Hindlimb muscle (tissue), 1 donor: ENCODE results near the gene IER5. TPM values are rescaled to one million over a fixed set of nuclear protein-coding genes. Genes with fewer than 3 reads are reported as not detected.
"Not testable (repeated sequence)": the region's sequence is repeated elsewhere in the genome, so short reads cannot be mapped to it uniquely, and the experiment has no call there.

ENCODE experiments used
- DNase-seq: peaks from one replicate; pipeline ENCODE4 v3.0.0-alpha.2; 2013
- polyA plus RNA-seq: library from polyadenylated mRNA; unstranded; fragments of 120-200 nt; gene quantifications from one replicate; pipeline ENCODE4 v1.2.1, GENCODE V29; 2013; ENCODE audit not compliant: insufficient read length

The IER5 gene
- polyA plus RNA-seq, 1 donor, result 7.5 TPM

GRCh38 chr1:181115971-181116370, 27.5 kb downstream of the IER5 start:
- DNase-seq, result not testable (repeated sequence)

DNA sequence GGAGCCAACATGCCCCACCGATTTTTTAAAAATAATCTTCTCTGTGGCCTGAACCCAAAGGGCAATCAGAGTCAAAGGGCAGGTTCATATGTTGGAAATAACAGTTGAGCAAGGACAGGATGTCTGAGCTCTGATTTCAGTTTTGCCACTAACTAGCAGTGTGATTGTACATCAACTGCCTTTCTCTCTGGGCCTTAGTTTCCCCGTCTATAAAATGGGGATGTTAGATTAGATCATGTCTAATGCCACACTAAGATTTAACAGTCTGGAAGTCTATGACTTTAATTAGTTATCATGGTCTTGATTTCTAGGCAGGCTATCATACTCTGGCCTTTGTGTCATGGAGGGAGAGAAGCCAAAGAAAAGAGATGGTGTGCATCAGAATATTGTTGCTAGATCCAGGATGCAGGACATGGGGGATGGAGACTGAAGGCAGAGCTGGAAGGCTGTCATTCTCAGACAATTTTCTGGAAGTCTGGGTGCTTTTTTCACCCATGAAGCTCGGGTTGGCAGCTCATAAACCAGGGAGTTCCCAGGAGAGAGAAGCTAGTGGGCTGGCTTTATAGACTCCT, 28.4 kb downstream of the IER5 start:
- no peak for DNase-seq

DNA sequence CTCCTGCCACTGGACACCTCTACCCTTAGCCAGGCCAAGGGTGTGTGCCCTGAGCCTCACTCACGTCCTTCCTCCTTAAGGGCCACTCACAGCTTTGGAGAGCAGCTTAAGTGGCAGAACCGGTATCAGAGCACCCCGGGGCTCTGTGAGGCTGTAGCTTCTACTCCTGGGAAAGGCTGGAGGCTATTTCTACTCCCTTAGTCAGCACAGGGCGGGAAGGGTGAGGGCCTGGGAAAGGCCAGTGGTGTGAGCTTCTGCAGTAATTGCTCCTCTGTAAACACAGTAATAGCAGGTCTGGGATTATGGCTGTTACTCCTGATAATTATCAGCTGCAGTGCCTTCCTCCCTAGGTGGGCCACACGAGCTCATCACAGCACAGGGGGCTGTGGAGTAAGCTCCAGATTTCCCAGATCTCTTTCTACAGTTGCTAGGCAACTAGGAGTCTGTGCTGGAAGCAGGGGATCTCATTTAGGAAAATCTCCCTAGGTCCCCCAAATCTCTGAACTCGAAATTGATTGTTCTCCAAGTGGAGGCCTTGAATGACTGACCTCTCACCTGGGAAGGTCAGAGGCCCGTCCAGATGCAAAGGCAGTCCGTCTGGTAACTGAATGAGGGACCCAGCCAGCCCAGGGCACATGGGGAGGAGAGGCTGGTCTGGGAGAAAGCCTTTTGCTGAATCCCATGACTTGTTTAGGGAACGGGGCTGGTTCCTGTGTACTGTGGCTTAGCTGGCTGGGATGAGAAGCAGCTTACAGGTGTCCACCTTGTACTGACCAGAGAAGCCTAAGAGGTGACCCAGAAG, 29.3 kb downstream of the IER5 start:
- DNase-seq, result no peak

- DNase-seq, result no peak
Measured at GRCh38 chr1:181119093-181119989, 30.8 kb downstream of the IER5 start.

- DNase-seq, result no peak
Measured at GRCh38 chr1:181120924-181121323, 32.4 kb downstream of the IER5 start.

GRCh38 chr1:181121498-181121897, 33.0 kb downstream of the IER5 start:
- DNase-seq, result no peak

DNA sequence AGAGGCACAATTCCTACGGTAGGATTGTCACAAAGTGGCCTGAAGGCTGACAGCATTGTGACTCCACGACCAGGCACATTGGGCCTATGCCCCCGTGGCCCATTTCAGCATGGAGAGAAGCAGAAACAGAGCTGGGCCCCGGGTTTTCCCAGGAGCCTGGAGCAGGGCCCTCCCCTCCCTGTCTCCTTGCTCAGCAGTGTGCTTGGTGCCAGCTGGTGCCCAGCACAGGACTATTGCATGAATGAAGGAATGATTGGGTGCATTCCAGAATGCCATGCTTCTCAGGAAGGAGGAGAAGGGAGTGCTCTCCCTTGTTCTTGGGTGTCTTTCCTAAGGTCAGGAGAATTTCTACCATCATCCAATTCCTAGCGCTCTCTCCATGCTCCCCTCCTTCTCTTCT, 33.7 kb downstream of the IER5 start:
- no peak for DNase-seq

DNA sequence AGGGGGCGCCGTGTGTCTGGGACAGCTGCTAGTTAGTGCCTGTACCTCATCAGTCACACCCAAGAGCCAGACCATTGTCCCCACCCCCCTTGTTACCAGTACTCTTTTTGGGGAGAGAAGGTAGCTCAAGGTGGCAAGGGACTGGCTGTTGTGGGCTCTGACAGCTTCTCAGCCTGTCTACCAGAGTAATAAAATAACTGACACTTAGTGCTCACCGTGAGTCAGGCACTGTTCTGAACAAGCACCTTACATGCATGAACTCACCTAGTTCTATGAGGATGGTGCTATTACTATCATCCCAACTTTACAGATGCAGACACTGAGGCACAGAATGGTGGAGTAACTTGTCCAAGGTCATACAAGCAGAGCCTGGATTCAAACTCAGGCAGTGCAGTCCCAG, 34.7 kb downstream of the IER5 start:
- DNase-seq, result no peak

DNA sequence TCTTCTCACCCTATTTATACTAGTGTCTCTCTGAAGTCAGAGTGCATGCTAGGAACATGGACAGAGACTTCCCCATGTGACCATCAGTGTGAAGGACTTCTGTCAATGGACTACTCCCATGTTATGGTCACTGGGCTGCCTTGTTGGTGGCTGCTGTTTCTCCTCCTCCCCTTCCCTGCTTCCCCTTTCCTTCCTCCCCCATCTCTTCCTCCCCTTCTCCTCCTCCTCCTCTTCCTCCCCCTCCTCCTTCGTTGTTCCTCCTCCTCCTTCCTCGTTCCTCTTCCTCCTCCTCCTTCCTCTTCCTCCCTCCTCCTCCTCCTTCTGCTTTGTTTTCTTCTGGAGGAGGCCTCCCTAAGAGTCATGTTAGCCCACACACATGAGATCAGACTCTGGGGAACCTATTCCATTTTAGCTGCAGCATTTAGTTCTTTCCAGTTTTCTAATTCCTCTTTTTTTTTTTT, 35.8 kb downstream of the IER5 start:
- no peak for DNase-seq

DNA sequence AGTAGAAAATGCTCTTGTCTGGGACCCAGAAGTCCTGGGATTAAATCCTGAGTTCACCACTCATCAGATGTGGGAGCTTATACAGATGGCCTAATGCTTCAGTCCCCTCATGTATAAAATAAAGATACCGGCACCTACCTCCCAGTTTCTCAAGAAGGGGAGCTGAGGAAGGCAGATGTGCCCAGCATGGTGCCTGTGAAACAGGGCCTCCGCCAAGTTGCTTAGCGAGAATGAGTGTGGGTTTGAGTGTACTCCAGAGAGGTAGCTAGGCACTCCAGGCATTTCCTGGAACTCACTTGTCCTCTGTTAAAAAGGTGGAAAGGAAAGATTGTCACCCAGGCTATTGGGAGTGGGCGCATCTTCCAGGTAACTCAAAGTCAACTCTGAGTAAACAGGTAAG, 37.8 kb downstream of the IER5 start:
- no peak for DNase-seq

DNA sequence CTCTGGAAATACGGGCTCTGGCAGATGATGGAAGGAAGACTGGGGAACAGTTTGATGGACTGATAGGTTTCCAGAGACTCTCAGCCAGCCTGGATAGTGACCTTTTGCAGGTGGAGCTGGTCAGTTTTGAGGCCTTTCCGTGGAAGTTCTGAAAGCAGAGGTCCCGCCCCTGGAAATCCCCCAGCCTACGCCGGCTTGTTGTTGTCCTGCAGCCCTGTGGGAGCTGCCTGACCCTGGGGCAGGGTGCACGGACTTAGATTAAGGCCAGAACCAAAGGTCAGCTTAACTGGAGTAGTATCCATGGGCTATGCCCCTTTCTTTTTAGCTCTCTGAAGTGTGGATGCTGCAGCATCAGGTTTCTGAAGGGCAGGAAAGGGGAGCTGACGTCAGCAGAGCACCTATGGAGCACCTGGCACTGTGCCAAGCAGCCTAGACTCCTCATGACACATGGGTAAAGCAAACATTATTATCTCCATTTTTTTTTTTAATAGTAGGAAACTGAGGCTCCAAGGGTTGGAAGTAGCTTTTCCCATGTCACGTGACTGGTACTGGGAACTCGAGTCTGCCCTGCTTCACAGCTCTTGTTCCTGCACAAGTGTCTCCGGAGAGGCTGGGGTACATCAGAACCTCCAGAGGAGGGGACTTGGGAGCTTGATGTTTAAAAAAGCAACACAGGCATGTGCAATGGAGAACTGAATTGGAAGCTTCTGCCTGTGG, 38.5 kb downstream of the IER5 start:
- no peak for DNase-seq

DNA sequence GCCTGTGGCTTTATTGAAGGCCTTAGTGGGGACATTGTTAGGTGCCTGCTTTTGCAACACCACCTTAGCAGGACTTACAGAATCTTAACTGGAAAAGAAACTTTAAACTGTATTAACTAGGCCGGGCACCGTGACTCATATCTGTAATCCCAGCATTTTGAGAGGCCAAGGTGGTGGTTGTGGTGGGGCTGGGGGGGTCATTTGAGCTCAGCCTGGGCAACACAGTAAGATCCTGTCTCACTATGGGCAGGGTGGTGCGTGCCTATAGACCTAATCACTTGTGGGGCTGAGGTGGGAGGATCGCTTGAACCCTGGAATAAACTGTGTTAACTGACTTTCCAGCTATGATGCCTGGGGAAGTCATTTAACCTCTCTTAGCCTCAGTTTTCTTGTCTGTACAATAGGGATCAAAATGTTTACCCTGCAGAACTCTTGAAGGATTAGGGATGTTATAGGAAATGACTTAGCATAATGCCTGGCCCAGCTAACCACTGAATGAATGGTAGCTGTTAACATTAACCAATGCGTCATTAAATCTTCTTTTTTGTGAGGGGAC, 39.5 kb downstream of the IER5 start:
- no peak for DNase-seq

GRCh38 chr1:181128592-181129497, 40.3 kb downstream of the IER5 start:
- DNase-seq, result no peak

DNA sequence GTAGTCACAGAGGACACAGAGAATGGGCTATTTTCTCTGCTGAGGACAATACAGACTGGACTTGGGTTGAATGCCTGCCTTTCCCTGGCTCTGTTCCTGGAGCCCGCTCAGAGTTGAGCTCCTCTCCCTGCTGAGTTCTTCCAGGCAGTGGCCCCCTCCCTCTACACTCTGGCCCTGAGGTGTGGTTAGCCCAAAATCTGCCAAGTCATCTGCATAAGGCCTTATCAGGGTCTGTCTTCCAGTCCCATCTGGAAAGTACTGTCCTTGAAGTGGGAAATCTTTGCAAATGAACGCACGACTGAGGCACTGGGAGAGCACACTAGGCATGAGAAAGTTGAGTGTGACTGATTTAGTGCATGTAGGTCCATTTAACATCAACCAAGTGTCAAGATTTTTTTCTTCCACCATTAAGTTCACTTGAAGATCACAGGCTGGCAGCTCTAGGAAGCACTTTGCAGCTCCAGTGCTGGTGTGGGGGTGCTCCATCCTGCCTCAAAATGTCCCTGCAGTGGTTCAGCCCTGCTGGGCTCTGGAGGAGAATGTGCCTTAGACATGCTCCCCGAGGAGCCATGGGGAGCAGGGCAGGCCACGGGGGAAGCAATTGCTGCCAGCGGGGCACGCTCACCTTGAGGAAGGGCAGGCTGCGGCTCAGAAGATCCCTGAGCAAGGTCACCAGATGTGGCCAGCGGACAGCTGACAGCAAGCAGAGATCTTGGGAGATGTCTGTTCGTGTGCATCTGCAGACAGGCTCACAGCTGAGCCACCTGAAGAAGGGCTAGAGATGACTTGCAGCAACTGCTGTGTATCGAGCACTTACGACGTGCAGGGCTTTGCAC, 41.5 kb downstream of the IER5 start:
- DNase-seq, result no peak

GRCh38 chr1:181131255-181131941, 42.9 kb downstream of the IER5 start:
- no peak for DNase-seq

- no peak for DNase-seq
Measured at GRCh38 chr1:181133441-181133951, 45.0 kb downstream of the IER5 start.

GRCh38 chr1:181133969-181134418, 45.5 kb downstream of the IER5 start:
- DNase-seq, result no peak

DNA sequence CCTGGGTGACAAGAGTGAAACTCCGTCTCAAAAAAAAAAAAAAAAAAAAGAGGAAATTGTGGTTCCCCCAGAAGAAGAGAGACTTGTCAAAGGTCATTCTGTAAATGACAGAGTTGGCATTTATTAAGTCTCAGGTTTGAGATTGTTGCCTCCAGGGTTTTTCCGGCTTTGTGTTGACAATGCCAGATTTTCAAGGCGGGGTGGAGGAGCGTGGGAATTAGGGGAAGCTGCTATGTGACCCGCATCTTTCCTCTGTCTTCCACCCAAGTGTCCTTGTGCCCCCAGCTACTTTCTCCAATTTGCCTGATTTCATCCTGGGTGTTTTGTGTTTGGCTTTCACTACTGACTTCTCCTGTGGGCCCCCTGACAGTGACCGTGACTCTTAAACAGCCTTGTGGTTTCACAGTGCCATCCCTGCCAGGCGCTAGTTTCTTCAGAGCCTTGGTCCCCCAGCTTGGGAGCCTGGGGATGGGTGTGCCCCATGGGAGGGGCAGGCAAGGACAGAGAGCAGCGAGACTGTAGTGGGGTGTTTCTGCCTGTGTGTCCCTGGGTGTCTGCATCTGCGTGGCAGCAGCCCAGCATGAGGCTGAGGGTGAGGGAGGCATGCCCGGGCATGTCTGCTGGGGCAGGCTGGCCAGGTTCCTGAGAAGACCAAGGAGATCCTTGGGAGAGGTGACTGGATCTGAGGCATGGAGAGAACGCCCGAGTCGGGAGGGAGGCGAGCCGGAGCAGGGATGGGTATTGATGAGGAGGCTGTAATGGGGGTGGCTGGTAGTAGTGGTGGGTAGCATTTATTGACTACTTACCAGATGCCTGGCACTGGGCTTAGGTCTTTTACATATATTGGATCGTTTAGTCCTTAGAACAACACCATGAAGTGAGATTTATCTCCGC, 46.3 kb downstream of the IER5 start:
- DNase-seq, result no peak
